HG02943 (cell line): ENCODE measurements around the gene INF2.
"Not testable (repeated sequence)": the region's sequence is repeated elsewhere in the genome, so short reads cannot be mapped to it uniquely, and the experiment has no call there.

Source experiments
- ATAC-seq: cut with Tn5 transposase; IDR thresholded peaks from one replicate; pipeline ENCODE4 v1.9.1; 2021; ENCODE audit warnings: mild to moderate bottlenecking, low read depth, moderate library complexity; ENCODE audit not compliant: unreplicated experiment

Gene INF2

DNA sequence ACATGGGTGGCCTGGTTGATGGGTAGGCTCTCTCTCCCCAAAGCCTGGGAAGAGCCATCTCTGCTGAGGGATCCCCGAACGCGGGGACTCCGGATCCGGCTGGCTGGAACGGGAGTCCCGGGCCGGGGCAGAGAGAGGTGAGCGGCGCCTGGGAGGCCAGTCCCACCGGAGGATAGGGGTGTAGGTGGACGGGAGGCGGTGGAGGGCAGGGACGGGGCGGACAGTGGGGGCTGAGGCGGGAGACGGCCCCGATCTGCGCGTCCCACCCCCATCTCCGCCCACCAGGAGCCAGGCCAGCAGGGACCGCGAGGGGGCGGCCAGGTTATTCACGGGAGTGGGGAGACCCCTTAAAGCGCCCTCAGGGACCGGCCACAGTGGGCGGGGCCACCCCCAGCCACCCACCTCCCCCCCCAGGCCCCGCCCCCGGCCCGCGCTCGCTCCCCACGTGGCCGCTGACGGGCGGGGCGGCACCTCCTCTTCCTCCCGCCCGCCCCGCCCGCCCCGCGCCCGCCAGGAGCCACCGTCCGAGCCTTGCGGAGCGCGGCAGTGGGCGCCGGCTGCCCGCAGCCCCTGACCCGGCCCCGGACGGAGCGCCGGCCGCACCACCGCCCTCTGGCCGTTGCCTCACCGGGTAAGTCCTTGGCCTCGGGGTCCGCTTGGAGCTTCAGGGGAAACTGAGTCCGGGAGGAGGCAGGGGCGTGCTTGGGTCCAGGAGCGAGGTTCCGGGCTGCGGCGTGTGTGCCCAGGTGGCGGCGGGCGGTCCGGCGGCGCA lies at the start of gene INF2:
Gene INF2, plus strand, starts transcription at position 510 of the 772 bp plus-strand sequence. CDS start 11,748 bp downstream, outside the sequence.
- no peak for ATAC-seq

DNA sequence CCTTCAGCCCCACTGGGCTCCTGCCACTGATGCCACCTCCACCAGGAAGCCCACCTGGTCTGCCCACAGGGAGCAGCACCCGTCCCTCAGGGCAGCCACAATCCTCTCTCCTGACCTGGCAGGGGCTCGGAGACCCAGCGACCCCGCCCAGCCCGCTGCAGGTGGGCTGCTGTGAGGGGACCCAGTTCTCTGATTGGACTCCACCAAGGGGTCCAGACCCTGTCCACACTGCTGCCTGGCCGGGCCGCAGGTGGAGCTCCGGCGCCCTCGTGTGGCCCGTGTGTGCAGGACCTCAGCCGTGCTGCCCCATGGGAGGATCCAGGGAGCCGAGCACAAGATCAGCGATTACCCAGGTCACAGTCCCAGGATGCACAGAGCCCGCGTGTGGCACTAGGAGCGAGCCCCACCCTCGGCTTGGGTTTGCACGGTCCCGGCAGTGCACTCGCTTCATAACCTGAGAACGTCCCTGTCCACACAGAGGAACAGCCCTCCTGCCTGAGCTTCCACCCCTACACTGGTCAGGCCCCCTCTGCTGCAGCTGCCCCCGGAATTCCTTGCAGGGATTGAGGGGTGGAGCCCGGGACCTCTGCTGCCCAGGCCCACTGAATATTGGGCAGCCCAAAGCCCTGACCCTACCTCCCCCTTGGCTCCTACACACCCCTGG lies 49.4 kb upstream of the INF2 start:
- no peak for ATAC-seq

DNA sequence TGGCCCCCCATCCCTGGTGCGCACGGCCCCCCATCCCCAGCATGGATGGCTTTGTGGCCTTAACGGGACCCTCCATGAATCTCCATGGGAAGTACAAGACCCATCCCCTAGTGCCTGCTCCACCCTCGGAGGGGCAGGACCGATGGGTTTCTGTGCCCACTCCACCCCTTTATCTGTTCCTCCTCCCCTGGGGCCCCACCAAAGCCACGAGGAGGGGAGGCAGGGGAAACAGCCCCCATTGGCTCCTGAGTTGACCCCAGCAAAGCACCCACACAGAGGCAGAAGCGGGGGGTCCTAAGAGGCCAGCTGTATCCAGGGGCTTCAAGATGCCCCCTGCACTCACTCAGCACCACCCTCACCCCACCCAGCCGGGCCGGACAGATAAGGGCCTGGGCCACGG lies 48.7 kb upstream of the INF2 start:
- ATAC-seq = no peak

DNA sequence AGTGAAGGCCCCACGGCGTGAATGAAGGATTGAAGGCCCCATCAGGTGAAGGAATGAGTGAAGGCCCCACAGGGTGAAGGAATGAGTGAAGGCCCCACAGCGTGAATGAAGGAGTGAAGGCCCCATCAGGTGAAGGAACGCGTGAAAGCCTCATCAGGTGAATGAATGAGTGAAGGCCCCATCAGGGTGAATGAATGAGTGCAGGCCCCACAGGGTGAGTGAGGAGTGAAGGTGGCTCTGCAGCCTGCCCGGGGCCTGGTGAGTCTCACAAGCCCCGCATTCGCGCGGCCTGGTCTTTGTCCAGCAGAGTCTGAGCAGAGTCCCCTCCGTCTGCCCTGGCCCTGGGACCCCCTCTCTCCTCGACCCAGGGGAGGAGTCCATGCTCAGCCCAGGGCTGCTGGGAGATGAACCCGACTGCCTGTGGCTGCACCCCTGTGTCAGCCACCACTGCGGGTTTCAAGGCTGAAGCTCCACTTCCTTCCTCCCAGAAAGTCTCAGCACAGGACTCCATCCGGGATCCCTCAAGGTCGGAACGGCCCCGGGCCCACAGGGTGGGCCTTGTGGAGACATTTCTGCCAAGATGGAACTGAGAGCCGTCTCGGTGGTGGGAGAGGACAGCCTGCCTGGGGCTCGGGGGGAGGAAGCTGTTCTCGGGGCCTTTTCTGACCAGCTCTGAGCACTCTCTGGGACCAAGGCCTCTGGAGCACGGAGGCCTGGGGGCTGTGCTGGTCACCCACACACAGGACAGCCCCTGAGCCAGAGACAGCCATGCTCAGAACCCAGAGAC lies 47.5 kb upstream of the INF2 start:
- no peak for ATAC-seq

DNA sequence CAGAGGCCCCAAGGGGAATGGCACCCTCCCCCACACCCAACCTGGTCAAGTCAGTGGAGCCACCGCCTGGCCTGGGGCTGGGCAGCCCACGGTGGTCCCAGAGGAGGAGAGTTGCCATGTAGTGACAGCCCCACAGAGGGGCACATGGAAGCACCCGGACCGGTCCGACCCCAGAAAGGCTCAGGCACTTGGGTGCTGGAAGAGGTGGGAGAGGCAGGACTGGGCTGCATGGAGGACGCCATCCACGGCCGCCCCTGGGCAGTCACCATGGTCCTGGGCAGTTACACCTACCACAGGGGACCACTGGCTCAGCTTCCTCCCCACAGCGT lies 46.9 kb upstream of the INF2 start:
- ATAC-seq = no peak

DNA sequence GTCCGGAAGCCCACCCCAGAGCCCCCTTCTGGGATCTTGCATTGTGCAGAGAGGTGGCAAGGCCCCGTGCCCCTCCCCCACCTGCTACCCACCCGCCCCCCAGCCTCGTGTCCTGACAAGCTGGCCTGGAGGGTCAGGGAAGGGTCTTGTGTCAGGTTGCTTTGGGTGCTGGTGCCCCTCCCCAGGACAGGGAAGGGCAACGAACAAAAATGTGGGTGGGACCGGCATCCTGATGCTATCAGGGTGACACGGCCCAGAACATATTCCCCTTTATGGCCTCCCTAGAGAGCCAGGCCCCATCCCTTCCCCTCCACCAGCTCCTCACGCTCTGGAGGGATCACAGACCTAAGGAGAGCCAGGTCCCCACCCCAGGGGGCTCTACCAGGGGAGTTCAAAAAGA lies 46.1 kb upstream of the INF2 start:
- no peak for ATAC-seq

DNA sequence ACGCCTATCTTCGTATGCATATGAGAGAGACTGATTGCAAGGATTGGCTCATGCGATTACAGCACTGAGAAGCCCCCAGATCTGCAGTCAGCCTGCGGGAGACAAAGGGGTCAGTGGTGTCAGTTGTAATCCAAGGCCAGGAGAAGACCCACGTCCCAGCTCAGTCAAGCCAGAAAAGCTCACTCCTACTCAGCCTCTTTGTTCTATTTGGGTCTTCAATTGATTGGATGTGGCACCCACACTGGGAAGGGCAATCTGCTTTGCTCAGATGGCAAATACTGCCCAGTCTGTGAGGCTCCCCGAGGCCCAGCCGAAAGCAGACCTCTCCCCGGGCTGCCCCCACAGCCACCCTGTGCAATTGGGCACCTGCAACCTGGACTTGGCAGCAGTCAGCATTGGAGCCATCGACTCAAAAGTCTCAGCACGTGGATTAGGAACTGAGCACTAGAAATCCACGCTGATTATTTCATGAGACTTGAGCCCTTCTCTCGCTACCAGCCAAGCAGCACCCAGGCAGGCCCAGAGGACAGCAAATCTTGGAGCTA lies 45.3 kb upstream of the INF2 start:
- ATAC-seq = no peak

DNA sequence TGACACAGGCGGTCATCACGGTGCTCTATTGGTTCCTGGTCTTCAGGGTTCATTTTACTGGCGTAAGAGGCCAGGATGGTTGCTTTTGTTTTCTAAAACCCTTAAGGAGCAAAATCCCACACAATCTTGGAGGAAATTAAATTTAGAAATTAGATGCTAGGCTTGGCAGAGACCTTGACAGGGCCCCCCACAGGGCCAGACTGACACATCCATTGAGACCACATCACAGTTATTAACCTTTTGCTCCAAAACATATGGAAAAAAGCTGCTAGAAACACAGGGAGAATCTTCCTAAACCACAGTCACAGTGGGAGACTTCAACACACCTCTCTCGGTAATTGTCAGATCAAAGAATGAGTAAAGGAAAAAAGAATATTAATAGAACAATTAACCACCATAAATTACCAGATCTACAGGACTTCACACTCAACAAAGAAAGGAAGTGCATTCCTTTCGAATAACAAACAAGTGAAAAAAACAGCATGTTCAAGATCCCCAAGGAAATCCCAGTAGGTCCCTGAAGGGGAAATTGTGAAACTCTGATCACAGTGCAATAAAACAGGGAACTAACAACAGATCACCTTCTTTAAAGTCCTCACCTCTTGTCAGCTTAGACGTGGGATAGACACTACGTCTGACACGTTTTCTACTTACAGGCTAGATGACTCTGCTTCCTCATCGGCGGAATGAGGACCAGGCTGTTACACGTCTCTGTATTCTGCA lies 44.6 kb upstream of the INF2 start:
- no peak for ATAC-seq

DNA sequence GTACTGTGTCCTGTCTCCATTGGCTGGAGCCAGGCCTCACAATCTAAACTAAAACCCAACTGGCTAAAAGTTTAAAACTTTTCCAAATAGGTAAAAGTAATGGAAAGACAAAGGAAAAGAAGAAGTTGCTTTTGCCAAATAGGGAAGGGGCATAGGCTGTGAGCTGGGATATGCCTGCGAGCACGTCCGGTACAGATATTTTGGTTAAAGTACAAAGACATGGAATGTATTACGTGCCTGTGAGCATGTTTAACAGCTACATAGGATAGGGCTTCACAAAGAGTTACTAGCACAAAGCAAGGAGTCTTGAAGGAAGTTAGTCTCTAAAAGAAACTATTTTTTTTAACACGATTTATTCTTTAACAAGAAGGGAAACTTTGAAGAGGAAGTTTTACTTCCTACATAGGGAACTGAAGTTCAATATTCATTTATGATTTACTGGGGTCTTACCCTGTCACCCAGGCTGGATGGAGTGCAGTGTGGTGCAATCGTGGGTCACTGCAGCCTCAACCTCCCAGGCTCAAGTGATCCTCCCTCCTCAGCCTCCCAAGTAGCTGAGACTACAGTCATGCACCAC lies 41.9 kb upstream of the INF2 start:
- no peak for ATAC-seq

DNA sequence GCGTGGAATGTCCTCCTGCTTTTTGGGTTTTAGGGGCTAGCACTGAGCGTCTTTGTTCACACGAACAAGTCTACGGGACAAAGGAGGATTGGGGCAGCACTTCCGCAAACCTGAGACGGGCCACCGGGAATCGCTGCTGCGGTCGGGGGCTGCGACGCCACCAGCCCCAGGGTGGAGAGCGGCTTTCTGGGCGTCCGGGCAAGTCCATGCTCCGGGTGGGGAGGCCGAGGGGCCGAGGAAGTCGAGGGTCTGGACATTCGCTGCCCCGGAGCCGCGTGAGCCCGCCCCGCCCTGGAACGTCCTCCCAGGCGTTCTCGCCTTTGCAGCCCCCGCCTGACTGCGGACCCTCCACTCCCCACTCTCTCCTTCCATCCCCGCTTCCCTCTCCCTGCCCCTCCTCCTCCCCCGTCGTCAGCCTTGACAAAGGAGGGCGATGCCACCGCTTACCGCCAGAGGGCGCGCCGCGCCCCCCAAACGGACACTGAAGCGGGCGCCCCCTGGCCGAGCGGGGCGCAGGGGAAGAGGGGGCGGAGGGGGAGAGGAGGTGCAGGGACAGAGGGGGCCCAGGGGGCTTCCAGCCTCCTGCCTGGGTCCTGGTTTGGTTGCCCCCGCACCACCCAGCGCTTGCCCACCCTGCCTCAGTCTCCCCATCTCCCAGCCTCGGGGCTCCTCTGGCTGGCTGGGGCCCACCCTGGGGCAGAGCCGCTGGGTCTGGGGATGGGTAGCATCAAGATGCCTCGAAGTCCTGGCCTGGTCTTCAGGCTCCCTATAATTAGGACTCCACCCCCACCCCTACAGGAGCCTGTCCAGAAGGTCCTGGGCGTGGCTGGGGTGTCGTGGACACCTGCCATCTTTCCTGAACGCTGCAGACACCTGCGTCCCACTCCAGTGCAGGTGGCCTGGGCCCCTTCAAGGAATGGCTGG lies 39.1 kb upstream of the INF2 start:
- ATAC-seq = peak; percentile 45

DNA sequence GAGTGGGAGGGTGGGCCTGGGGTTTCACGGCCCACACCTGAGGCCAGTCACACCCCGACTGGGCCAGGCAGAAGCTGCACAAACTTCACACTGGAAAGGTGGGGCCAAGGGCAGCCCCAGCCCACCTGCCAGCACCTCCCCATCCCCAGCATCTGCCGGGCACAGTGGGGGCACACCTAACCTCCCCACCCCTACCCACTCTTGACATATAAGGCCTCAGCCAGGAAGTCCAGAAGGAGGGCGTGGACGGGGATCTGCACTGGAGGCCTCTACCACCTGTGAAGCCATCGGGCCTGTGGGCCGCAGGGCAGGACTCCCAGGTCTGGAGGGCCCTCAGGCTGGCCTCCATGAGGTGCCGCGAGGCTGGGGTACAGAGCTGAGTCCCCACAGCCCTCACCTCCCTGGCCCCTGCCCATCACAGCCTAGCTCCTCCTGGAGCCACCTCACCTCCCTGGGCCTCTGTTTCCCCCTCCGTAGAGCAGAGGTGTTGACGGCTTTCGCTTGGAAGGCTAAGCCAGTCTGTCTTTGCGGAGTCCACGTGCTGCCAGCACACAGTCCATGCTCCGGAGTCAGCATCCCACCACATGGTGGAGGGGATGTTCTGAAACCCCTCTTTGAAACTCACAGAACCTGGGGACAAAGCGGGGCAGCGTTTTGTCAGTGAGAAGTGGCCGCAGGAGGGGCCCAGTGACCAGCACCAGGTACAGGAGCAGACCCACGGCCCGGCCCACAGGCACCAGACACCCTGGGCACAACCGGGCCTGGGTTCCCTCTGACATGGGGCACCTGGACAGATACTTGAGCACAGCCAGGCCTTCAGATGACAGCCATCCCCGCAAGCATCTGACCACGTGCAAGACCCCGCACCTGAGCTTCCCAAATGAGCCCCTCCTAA lies 38.2 kb upstream of the INF2 start:
- no peak for ATAC-seq

DNA sequence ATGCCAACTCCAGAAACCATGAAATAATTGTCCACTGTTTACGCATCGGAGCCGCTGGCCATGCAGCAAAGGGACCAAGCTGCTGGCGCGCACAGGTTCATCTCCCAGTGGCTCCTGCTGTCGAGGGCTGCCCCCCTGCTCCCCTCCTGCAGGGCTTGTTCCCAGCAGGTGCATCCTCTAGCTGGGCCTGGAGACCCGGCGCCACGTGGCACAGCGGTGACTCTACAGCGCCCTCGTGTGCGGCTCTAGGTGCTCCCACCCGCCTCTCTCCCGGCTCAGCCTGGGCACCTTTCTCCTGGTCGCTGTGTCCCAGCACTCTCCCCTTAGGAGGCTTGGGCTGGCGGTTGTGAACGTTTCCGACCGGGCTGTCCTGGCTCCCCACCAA lies 37.5 kb upstream of the INF2 start:
- no peak for ATAC-seq

DNA sequence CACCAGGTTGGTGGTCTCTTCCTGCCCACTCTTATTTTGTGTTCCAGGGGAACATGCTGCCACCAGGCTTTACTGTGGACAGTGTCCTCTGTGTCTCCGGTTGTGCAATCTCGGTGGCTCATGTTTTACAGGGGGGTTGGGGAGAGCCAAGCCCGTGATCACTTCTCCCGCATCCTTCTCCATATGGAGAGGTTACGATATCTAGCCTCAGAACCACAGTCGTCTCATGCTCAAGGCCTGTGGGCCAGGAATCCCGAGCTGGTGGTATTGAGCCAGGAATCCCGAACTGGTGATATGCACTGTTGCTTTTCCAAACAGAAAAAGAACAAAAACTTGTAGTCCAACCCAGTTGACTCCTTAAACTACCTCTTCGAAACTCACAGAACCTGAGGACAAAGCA lies 37.0 kb upstream of the INF2 start:
- no peak for ATAC-seq

DNA sequence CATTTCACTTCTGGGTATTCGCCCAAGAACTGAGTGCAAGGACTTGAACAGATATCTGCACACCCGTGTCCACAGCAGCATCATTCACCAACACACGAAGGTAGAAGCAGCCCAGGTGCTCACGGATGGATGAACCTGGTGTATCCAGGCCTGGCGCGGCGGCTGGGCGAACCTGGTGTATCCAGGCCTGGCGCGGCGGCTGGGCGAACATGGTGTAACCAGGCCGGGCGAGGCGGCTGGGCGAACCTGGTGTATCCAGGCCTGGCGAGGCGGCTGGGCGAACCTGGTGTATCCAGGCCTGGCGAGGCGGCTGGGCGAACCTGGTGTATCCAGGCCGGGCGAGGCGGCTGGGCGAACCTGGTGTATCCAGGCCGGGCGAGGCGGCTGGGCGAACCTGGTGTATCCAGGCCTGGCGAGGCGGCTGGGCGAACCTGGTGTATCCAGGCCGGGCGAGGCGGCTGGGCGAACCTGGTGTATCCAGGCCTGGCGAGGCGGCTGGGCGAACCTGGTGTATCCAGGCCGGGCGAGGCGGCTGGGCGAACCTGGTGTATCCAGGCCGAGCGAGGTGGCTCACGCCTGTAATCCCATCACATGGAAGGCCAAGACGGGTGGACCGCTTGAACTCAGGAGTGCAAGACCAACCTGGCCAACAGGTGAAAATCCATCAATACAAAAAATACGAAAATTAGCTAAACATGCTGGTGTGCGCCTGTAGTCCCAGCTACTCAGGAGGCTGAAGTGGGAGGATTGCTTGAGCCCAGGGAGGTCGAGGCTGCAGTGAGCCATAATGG lies 36.1 kb upstream of the INF2 start:
- ATAC-seq = not testable (repeated sequence)

DNA sequence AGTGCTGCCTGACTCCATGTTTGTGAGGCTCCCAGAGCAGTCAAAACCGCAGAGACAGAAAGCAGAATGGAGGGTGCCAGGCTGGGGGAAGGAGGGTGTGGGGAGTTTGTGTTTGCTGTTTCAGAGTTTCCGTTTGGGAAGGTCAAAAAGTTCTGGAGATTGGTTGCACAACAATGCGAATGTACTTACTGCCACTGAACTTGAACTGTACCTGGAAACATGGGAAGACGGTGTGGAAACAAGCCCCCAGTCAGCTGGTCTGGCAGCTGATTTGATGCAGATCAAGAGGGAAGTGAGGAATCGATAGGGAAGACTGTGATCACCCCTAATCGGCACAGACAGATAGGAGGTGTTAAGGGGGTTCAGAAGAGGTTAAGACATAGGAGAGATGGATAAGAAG lies 35.3 kb upstream of the INF2 start:
- ATAC-seq = no peak

DNA sequence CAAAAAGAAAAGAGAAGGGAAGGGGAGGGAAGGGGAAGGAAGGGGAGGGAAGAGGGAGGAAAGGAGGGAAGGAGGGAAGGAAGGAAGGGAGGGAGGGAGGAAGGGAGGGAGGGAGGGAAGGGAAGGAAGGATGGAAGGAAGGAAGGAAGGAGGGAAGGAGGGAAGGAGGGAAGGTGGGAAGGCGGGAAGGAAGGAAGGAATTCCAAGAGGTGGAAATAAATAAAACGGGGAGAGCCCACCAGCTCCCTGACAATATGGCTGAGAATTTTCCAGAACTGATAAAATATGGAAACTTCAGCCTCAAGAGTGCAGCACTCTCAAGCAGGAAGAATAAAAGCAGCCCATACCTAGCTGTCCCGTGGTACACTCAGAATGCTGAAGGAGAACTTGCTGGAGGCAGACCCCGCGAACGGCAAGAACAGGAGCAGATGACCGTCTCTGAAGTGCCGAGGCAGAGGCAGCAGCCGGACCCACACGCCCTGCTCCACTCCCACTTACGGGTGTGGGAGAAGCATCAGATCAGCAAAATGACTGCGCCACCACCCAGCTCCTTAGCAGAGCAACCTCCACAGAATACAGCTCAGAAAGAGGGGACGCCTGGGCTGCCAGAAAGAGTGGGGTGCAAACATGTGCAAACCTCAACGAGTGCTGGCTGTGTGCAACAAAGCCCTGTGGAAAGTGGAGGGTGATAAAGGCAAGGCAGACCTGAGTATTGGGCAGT lies 34.1 kb upstream of the INF2 start:
- ATAC-seq = no peak
